ENCODE results near the gene SF3A2.

GRCh38 chr19:2252055-2252796 lies 15.6 kb downstream of the SF3A2 start:
- no peak for TF ChIP-seq EZH2 (IDR thresholded peaks at IDR 0.05; ENCODE audit: borderline replicate concordance, low read length)
- no peak for TF ChIP-seq CTCF (IDR thresholded peaks at IDR 0.05; ENCODE audit: low read length)
